Liver (tissue), 9 donors: ENCODE measurements around the gene WNT1. TPM values are rescaled to one million over a fixed set of nuclear protein-coding genes. Genes with fewer than 3 reads are reported as not detected.
A peak's percentile ranks its signal among the peaks of the same experiment; 100 is the strongest.

Experiments used
- DNase-seq: peaks from one replicate; pipeline ENCODE4 v3.0.0-alpha.2; 2017; ENCODE audit warnings: low spot score
- H3K27ac ChIP-seq, 2 donors: one replicate each; pipeline ENCODE4 v1.7.0; 2013; ENCODE audit warnings: inconsistent platforms in 2 of 2, low read length in 2 of 2, control low read depth in 1 of 2, low read depth in 1 of 2, mild to moderate bottlenecking in 1 of 2
- H3K27me3 ChIP-seq, 4 donors: one replicate each; pipeline versions ENCODE4 v1.6.1 to v1.7.0; 2013; ENCODE audit warnings: low read length in 3 of 4, inconsistent platforms in 1 of 4, mild to moderate bottlenecking in 1 of 4, moderate library complexity in 1 of 4; ENCODE audit not compliant: control insufficient read depth in 4 of 4, insufficient read depth in 4 of 4
- H3K36me3 ChIP-seq, 4 donors: one replicate each; pipeline versions ENCODE4 v1.6.1 to v1.7.0; 2013; ENCODE audit warnings: low read length in 3 of 4, mild to moderate bottlenecking in 3 of 4, low read depth in 1 of 4, moderate library complexity in 1 of 4; ENCODE audit not compliant: control insufficient read depth in 4 of 4, insufficient read depth in 3 of 4
- H3K4me1 ChIP-seq, 4 donors: one replicate each; pipeline versions ENCODE4 v1.6.1 to v1.7.0; 2013; ENCODE audit warnings: low read length in 3 of 4, mild to moderate bottlenecking in 3 of 4, moderate library complexity in 1 of 4; ENCODE audit not compliant: control insufficient read depth in 4 of 4, insufficient read depth in 4 of 4
- H3K4me3 ChIP-seq, 3 donors: one replicate each; pipeline versions ENCODE4 v1.6.1 to v1.7.0; 2013; ENCODE audit warnings: low read length in 3 of 3, control low read depth in 1 of 3, low read depth in 1 of 3, mild to moderate bottlenecking in 1 of 3
- H3K9ac ChIP-seq, 2 donors: one replicate each; pipeline ENCODE4 v1.7.0; 2013; ENCODE audit warnings: low read length in 2 of 2, mild to moderate bottlenecking in 2 of 2, moderate library complexity in 2 of 2, control low read depth in 1 of 2, low read depth in 1 of 2
- H3K9me3 ChIP-seq, 4 donors: one replicate each; pipeline versions ENCODE4 v1.6.1 to v1.7.0; 2013; ENCODE audit warnings: low read length in 3 of 4; ENCODE audit not compliant: control insufficient read depth in 4 of 4
- EGR1 ChIP-seq, 2 donors: IDR thresholded peaks; 2 replicates each; pipeline ENCODE4 v1.6.1; 2016 to 2018; ENCODE audit warnings: antibody characterized with exemption in 2 of 2, low read depth in 2 of 2
- FOXA1 ChIP-seq: IDR thresholded peaks from 2 replicates; pipeline ENCODE4 v1.6.1; 2016; ENCODE audit warnings: antibody characterized with exemption
- FOXA2 ChIP-seq: IDR thresholded peaks from 2 replicates; pipeline ENCODE4 v1.6.1; 2016; ENCODE audit warnings: antibody characterized with exemption
- GABPA ChIP-seq, 2 donors: IDR thresholded peaks in 1 of 2; conservative IDR thresholded peaks in 1 of 2; 2 replicates each; pipeline ENCODE4 v1.6.1; 2016; ENCODE audit warnings: antibody characterized with exemption in 2 of 2, mild to moderate bottlenecking in 1 of 2, moderate library complexity in 1 of 2
- HNF4A ChIP-seq, 2 donors: conservative IDR thresholded peaks; 2 replicates each; pipeline ENCODE4 v1.6.1; 2016; ENCODE audit warnings: antibody characterized with exemption in 2 of 2, mild to moderate bottlenecking in 2 of 2
- HNF4G ChIP-seq: IDR thresholded peaks from 2 replicates; pipeline ENCODE4 v1.6.1; 2016; ENCODE audit warnings: antibody characterized with exemption
- JUND ChIP-seq, 2 donors: IDR thresholded peaks; 2 replicates each; pipeline ENCODE4 v1.6.1; 2016; ENCODE audit warnings: antibody characterized with exemption in 2 of 2
- NR2F2 ChIP-seq: IDR thresholded peaks from 2 replicates; pipeline ENCODE4 v1.6.1; 2016; ENCODE audit warnings: antibody characterized with exemption
- RAD21 ChIP-seq, 2 donors: IDR thresholded peaks; 2 replicates each; pipeline ENCODE4 v1.6.1; 2016; ENCODE audit warnings: antibody characterized with exemption in 2 of 2, mild to moderate bottlenecking in 2 of 2
- SP1 ChIP-seq: IDR thresholded peaks from 2 replicates; pipeline ENCODE4 v1.6.1; 2018; ENCODE audit warnings: antibody characterized with exemption, mild to moderate bottlenecking
- TAF1 ChIP-seq: conservative IDR thresholded peaks from 2 replicates; pipeline ENCODE4 v1.6.1; 2016; ENCODE audit warnings: antibody characterized with exemption, mild to moderate bottlenecking
- YY1 ChIP-seq: IDR thresholded peaks from 2 replicates; pipeline ENCODE4 v1.6.1; 2016; ENCODE audit warnings: antibody characterized with exemption, mild to moderate bottlenecking
- WGBS: extraction: QIAGEN DNeasy Blood & Tissue Kit; methylation state at CpG from one replicate; pipeline ENCODE4 v1.1.7; 2013; 5-methylcytosine and 5-hydroxymethylcytosine counted together
- polyA plus RNA-seq, 2 donors: library from polyadenylated mRNA; stranded (reverse) in 1 of 2; unstranded in 1 of 2; fragments of 200-250 nt in 1 of 2; fragments of >200 nt in 1 of 2; fragmentation: Nextera tagmentation in 1 of 2; extraction: Ambion mirVana in 1 of 2; gene quantifications; one replicate each; pipeline versions ENCODE4 v1.2.1 to v1.2.3, GENCODE V29; 2013 to 2015
- total RNA-seq, 2 donors: library from RNA; depleted of rRNA; stranded (reverse); fragments of >200 nt; gene quantifications; one replicate each; pipeline ENCODE4 v1.2.3, GENCODE V29; 2014
- TF ChIP-seq, protein P1 (sequence below): IDR thresholded peaks from 2 replicates; pipeline ENCODE4 v1.6.1; 2016; ENCODE audit warnings: antibody characterized with exemption
- TF ChIP-seq, protein P2 (sequence below): IDR thresholded peaks from 2 replicates; pipeline ENCODE4 v1.6.1; 2016; ENCODE audit warnings: antibody characterized with exemption, mild to moderate bottlenecking
- TF ChIP-seq, protein P3 (sequence below): IDR thresholded peaks from 2 replicates; pipeline ENCODE4 v1.6.1; 2016; ENCODE audit warnings: antibody characterized with exemption
- TF ChIP-seq, protein P4 (sequence below): fragments of 150-350 bp; IDR thresholded peaks from 2 replicates; pipeline ENCODE4 v1.5.1; 2017; ENCODE audit warnings: improper control_type of control experiment, low read depth, low read length; ENCODE audit not compliant: missing input control
- donor health status: healthy.
- donor health status: healthy.
- donor health status: healthy.
- donor health status: healthy.
- donor health status: healthy.

The WNT1 gene
- total and polyA plus RNA-seq, 4 donors: not detected

DNA sequence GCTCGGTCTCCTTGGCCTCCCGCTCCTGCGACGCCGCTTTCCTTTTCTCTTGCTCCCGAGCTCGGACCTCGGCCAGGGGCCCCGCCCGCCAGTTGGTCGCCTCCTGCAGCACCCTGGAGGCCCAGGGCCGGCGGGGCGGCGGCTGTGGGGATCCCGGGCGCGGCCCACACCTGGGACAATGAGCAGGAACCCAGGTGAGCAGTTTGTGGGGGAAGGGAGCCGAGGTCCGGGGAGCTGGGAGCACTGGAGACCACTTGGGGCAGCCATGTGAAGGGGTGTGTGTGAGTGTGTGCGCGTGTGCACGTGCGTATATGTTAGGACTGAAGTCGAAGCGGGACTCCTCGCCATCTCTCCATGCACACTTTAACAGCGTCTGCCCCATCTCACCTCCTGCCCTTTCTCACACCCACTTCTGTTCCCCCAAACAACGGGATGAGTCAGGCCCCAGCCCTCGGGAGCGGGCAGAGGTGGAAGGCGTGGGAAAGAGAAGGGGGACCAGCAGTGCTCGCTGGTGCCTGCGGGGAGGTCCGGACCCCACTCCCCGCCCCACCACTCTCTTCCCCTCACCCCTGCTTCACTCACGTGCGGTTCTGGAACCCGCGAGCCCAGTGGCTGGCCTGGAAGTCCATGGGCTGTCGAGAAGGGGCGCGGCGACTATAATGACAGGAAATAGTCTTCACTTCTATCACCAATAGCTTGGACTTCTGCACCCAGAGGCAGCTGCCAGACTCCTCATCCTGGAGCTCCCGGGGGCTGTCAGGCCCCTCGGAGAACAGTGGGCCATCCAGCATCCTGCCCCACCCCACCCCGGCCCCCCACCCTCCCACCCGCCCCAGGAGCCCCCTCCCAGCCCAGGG lies 20.6 kb downstream of the WNT1 start:
- Histone ChIP-seq H3K4me1 (peaks cover 20 to 41% (median 32%) of the 10 kb centered on the region in 4 donors), H3K9ac (no peak overlapping the region)

DNA sequence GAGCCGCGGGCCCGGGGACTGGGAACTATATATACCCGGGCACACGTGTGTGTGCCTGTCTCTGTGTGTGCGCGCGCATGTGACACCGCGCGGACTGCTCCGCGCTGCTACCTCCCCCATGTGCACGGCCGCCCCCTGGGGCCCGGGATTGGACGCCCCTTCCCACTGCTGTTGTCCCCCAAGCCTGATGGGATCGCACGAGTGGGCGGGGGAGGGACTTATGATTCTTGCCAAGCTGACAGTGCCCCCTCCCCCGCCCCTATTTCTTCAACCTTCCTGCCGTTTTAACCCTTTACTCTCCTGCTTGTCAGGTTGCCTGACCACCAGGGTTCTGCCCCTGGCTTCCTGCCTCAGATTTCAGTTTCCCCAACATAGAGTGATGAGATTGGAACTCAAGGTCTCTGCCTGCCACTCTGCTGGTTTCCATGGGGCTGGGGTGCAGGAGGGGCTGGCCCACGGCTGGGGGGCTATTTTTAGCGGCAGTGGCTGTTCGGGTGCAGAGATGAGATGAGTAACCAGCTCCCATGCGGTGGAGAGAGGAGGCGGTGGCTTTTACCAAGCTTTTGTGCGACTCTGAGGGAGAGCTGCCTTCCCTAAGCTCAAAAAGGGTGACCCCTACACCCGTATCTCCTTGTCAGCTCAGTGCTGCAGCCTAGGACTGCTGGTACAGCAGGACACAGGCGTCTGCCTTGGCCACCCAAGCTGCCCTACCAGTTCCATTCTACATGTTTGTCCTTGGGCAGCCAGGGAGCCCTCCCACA lies 21.4 kb downstream of the WNT1 start, which contains the start of gene DDN:
TSS of gene DDN (minus strand) at position 5 of the 761 bp plus-strand sequence. CDS start 88 bp downstream, outside the sequence.
- peaks cover 20 to 38% (median 31%) of the 10 kb centered on the region in 4 donors for H3K4me1 ChIP-seq
- peak within 1 kb of the TSS in 2 of 3 donors; percentile 11 to 51 for H3K4me3 ChIP-seq
- peaks cover 0 to 4% (median under 1%) of the 10 kb centered on the region in 4 donors for H3K27me3 ChIP-seq
- no peak within 1 kb of the TSS for H3K27ac ChIP-seq
- WGBS: 8% methylated on average over 30 of the region's 30 CpGs
- H3K36me3 ChIP-seq: peaks cover 8 to 33% (median 21%) of the 10 kb centered on the region in 4 donors
- H3K9me3 ChIP-seq: no peaks in the 10 kb centered on the region
- H3K9ac ChIP-seq: no peak within 1 kb of the TSS
- TF ChIP-seq FOXA2 (no peak), HNF4G (no peak), EGR1 (IDR thresholded peaks at IDR 0.05; ENCODE audit: low read depth in 2 of 2) (no peak), JUND (IDR thresholded peaks at IDR 0.05) (no peak), SP1 (no peak), RAD21 (IDR thresholded peaks at IDR 0.05) (no peak), YY1 (no peak), HNF4A (conservative IDR thresholded peaks at IDR 0.05) (no peak), FOXA1 (no peak), TAF1 (no peak), NR2F2 (no peak), GABPA (IDR thresholded peaks at IDR 0.05 in 1 of 2, conservative IDR thresholded peaks at IDR 0.05 in 1 of 2) (no peak)
- TF ChIP-seq, protein P1, sequence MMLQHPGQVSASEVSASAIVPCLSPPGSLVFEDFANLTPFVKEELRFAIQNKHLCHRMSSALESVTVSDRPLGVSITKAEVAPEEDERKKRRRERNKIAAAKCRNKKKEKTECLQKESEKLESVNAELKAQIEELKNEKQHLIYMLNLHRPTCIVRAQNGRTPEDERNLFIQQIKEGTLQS: no peak
- TF ChIP-seq, protein P2, sequence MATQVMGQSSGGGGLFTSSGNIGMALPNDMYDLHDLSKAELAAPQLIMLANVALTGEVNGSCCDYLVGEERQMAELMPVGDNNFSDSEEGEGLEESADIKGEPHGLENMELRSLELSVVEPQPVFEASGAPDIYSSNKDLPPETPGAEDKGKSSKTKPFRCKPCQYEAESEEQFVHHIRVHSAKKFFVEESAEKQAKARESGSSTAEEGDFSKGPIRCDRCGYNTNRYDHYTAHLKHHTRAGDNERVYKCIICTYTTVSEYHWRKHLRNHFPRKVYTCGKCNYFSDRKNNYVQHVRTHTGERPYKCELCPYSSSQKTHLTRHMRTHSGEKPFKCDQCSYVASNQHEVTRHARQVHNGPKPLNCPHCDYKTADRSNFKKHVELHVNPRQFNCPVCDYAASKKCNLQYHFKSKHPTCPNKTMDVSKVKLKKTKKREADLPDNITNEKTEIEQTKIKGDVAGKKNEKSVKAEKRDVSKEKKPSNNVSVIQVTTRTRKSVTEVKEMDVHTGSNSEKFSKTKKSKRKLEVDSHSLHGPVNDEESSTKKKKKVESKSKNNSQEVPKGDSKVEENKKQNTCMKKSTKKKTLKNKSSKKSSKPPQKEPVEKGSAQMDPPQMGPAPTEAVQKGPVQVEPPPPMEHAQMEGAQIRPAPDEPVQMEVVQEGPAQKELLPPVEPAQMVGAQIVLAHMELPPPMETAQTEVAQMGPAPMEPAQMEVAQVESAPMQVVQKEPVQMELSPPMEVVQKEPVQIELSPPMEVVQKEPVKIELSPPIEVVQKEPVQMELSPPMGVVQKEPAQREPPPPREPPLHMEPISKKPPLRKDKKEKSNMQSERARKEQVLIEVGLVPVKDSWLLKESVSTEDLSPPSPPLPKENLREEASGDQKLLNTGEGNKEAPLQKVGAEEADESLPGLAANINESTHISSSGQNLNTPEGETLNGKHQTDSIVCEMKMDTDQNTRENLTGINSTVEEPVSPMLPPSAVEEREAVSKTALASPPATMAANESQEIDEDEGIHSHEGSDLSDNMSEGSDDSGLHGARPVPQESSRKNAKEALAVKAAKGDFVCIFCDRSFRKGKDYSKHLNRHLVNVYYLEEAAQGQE: no peak
- TF ChIP-seq, protein P3, sequence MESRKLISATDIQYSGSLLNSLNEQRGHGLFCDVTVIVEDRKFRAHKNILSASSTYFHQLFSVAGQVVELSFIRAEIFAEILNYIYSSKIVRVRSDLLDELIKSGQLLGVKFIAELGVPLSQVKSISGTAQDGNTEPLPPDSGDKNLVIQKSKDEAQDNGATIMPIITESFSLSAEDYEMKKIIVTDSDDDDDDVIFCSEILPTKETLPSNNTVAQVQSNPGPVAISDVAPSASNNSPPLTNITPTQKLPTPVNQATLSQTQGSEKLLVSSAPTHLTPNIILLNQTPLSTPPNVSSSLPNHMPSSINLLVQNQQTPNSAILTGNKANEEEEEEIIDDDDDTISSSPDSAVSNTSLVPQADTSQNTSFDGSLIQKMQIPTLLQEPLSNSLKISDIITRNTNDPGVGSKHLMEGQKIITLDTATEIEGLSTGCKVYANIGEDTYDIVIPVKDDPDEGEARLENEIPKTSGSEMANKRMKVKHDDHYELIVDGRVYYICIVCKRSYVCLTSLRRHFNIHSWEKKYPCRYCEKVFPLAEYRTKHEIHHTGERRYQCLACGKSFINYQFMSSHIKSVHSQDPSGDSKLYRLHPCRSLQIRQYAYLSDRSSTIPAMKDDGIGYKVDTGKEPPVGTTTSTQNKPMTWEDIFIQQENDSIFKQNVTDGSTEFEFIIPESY: no peak
- TF ChIP-seq, protein P4, sequence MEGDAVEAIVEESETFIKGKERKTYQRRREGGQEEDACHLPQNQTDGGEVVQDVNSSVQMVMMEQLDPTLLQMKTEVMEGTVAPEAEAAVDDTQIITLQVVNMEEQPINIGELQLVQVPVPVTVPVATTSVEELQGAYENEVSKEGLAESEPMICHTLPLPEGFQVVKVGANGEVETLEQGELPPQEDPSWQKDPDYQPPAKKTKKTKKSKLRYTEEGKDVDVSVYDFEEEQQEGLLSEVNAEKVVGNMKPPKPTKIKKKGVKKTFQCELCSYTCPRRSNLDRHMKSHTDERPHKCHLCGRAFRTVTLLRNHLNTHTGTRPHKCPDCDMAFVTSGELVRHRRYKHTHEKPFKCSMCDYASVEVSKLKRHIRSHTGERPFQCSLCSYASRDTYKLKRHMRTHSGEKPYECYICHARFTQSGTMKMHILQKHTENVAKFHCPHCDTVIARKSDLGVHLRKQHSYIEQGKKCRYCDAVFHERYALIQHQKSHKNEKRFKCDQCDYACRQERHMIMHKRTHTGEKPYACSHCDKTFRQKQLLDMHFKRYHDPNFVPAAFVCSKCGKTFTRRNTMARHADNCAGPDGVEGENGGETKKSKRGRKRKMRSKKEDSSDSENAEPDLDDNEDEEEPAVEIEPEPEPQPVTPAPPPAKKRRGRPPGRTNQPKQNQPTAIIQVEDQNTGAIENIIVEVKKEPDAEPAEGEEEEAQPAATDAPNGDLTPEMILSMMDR: no peak
- no peak for DNase-seq

More for the DNA sequence above, 20.6 kb downstream of the WNT1 start:
- H3K36me3 ChIP-seq: peaks cover 4 to 26% (median 18%) of the 10 kb centered on the region in 4 donors
- H3K27ac ChIP-seq: no peak overlapping the region
- TF ChIP-seq FOXA2 (no peak), YY1 (no peak)
- 2% methylated on average over 48 of the region's 48 CpGs for WGBS
- H3K9me3 ChIP-seq: no peaks in the 10 kb centered on the region
- DNase-seq: no peak
- H3K4me3 ChIP-seq: peak overlapping the region in 2 of 3 donors; percentile 11 to 51
- peaks cover 0 to 4% (median under 1%) of the 10 kb centered on the region in 4 donors for H3K27me3 ChIP-seq
